Islet of Langerhans (tissue), 1 donor: Measurements from ENCODE around the gene DNAH11.
"Not testable (repeated sequence)": the region's sequence is repeated elsewhere in the genome, so short reads cannot be mapped to it uniquely, and the experiment has no call there.

ENCODE experiments used
- FAIRE-seq: peaks from one replicate; lab custom pipeline; 2011; peaks lifted over from hg19 to GRCh38; lab: Jason Lieb, UNC

The DNAH11 gene

GRCh38 chr7:21717323-21717722 is 174.5 kb downstream of the DNAH11 start:
- FAIRE-seq: no peak

- no peak for FAIRE-seq
Measured at GRCh38 chr7:21718391-21718790, 175.6 kb downstream of the DNAH11 start.

GRCh38 chr7:21719846-21720245 is 177.0 kb downstream of the DNAH11 start:
- FAIRE-seq: no peak

- no peak for FAIRE-seq
Measured at GRCh38 chr7:21722371-21722770, 179.5 kb downstream of the DNAH11 start.

- FAIRE-seq: no peak
Measured at GRCh38 chr7:21724562-21724961, 181.7 kb downstream of the DNAH11 start.

GRCh38 chr7:21730399-21730798 is 187.6 kb downstream of the DNAH11 start:
- no peak for FAIRE-seq

- no peak for FAIRE-seq
Measured at GRCh38 chr7:21731977-21732376, 189.1 kb downstream of the DNAH11 start.

GRCh38 chr7:21732956-21733355 is 190.1 kb downstream of the DNAH11 start:
- FAIRE-seq: not testable (repeated sequence)

GRCh38 chr7:21733837-21734236 is 191.0 kb downstream of the DNAH11 start:
- no peak for FAIRE-seq

- FAIRE-seq: no peak
Measured at GRCh38 chr7:21743493-21743892, 200.7 kb downstream of the DNAH11 start.

- FAIRE-seq: no peak
Measured at GRCh38 chr7:21746949-21747348, 204.1 kb downstream of the DNAH11 start.

GRCh38 chr7:21747806-21748205 is 205.0 kb downstream of the DNAH11 start:
- FAIRE-seq: no peak

- no peak for FAIRE-seq
Measured at GRCh38 chr7:21749378-21749777, 206.5 kb downstream of the DNAH11 start.

- FAIRE-seq: no peak
Measured at GRCh38 chr7:21753071-21753470, 210.2 kb downstream of the DNAH11 start.

GRCh38 chr7:21754963-21755362 is 212.1 kb downstream of the DNAH11 start:
- FAIRE-seq: no peak

- FAIRE-seq: no peak
Measured at GRCh38 chr7:21757537-21758282, 214.9 kb downstream of the DNAH11 start.

GRCh38 chr7:21758286-21758685 is 215.4 kb downstream of the DNAH11 start:
- no peak for FAIRE-seq

GRCh38 chr7:21762469-21762868 is 219.6 kb downstream of the DNAH11 start:
- FAIRE-seq: no peak

GRCh38 chr7:21763818-21764217 is 221.0 kb downstream of the DNAH11 start:
- FAIRE-seq: no peak

GRCh38 chr7:21766218-21766617 is 223.4 kb downstream of the DNAH11 start:
- no peak for FAIRE-seq

- FAIRE-seq: no peak
Measured at GRCh38 chr7:21767300-21767900, 224.6 kb downstream of the DNAH11 start.

- no peak for FAIRE-seq
Measured at GRCh38 chr7:21768279-21768678, 225.4 kb downstream of the DNAH11 start.

- no peak for FAIRE-seq
Measured at GRCh38 chr7:21771266-21771665, 228.4 kb downstream of the DNAH11 start.
